T47D (cell line): ENCODE data around the gene MGAT5.

ENCODE experiments used
- DNase-seq, 2 experiments: peaks; one replicate each; pipeline versions ENCODE4 v3.0.0 to v3.0.0-alpha.2; 2011 to 2012; ENCODE audit warnings: low read depth in 1 of 2, low spot score in 1 of 2
- JUND ChIP-seq: IDR thresholded peaks from 2 replicates; pipeline ENCODE4 v1.6.1; 2012; ENCODE audit warnings: low read depth
- in situ Hi-C: cut with HindIII; loops from 2 replicates; pipeline ENCODE4 v1.10.0; 2016; ENCODE audit warnings: low sequenced_read_pairs, low pct_unique_long_range_greater_than_20kb

MGAT5 gene

DNA sequence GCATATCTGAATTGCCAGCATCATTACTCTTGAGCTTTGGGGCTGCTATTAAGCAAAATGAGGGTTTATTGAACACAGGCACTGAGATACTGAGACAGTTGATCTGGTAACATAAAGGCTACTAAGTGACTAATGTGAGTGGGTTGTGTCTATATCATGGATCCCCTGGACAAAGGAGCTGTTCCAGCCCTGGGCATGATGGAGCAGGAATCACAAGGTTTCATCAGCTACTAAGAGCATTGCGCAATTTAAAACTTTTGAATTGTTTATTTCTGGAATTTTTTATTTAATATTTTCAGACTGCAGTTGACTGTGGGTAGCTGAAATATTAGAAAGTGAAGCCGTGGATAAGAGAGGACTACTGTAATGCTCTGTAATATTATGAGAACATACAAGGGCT is 73.5 kb downstream of the MGAT5 start:
- TF ChIP-seq JUND = no peak
- in situ Hi-C loops = no loop called here
- no peak for DNase-seq

DNA sequence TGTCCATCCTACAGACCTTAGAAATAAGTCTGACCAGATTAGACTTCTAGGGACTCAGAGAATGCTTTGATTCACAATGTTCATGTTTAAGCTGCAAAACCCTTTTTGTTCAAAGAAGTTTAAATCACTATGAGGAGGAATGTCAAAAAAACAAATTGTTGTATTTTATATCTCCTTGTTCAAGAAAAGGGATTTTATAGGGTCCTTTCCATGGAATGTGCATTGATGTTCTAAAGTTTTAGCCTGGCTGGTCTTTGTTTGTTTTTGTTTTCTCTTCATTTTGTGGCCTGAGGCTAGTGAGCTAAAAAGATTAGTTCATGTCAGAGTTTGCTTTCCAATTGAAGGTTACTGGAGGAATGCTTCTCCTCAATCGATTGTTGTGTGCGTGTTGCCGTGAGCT is 77.2 kb downstream of the MGAT5 start:
- DNase-seq = no peak
- in situ Hi-C loops = no loop called here
- TF ChIP-seq JUND = no peak

DNA sequence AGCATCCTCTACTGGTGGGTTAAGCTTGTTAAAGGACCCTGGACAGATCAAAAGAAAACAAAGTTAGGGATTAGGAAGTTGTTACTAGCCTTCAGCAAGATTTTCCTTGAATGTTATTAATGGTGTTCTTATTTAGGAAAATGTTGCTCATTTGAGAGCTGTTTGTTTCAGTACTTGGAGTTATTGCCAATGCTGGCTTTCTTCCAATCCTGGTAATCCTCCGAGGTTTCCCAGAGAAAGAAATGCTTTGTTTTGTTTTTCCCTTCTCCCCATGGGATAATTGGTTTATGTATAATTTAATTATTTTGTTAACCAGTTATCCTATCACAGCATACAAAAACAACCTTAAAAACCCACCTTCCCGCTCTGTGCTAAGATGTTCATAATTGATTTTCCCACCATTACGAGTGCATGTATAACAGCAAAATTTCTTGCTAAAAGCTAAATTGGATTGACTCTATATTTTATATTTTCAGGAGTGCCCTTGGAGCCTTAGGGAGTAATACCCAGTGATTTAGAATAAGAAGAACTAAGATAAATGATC is 79.8 kb downstream of the MGAT5 start:
- TF ChIP-seq JUND = no peak
- in situ Hi-C loops = no loop called here
- no peak for DNase-seq

DNA sequence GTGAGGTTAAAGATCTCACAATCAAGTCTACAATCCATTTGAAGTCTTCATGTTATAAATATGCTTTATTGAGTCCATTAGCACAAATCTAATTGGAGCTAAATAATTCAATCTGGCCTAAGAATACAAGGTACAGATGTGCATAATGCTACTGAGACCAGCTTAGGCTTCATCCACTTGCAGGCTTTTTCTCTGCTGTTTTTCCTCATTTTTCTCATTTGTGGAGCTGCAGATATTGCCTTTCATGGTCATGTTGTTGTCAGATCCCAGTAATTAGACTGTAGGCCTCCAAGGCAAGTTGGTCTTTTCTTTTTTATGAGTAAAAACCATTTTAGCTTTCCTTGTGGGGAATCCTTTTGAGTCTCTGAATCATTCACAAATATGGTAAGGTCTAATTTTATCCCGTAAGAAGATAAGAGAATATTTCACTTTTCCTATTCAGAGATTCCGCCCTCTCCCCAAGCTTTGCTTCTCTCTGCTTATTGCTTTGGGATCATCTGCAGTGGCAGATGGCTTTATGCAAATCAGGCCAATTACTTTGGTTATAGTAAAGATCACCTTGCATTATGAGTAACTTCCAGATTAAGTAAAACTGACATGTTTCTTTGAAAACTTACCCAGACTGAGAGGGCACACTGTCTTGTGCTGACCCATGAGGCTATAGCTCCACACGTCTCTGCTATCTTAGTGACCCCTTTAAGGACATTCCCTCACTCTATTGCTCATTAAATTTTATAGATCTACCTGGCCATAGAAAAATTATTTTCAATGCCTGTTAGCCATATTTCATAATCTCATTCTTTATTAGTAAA is 80.9 kb downstream of the MGAT5 start:
- in situ Hi-C loops = no loop called here
- TF ChIP-seq JUND = no peak
- no peak for DNase-seq

DNA sequence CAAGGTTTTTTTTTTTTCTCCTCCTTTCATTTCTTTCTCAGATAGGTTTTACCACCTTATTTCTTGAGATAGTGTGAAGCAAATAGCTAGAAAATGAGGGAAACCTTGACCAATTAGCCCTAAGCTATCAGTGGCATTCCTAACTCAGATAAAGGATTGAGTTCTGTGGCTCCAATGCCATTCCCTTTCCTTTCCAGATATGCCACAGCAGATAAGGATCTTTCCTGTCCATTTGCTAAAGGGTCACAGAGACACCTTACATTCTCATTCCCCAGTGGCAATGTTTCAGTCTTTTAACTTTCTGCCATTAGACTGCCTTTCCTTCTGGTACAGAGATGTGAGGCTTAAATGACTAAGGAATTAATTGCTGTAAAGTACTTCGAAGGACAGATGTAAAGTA is 81.7 kb downstream of the MGAT5 start:
- DNase-seq = no peak
- in situ Hi-C loops = no loop called here
- TF ChIP-seq JUND = no peak

DNA sequence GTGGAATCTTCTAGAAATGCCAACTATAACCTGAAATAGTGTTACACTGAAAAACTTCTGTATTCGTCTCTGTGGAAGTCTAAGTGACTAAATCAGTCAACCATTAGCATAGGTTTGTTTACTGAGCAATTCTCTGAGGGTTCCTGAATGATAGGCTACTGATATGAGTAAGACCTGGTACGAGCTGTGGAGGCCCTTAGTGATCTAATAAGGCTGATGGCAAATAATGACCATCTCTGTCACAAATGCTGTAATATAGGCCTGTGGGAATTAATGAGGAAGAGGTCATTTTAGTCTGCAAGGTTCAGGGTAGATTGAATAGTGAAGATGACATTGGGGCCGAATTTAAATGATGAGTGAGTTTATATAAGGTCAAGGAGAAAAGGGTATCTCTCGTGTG is 82.5 kb downstream of the MGAT5 start:
- DNase-seq = no peak
- TF ChIP-seq JUND = no peak
- in situ Hi-C loops = no loop called here

DNA sequence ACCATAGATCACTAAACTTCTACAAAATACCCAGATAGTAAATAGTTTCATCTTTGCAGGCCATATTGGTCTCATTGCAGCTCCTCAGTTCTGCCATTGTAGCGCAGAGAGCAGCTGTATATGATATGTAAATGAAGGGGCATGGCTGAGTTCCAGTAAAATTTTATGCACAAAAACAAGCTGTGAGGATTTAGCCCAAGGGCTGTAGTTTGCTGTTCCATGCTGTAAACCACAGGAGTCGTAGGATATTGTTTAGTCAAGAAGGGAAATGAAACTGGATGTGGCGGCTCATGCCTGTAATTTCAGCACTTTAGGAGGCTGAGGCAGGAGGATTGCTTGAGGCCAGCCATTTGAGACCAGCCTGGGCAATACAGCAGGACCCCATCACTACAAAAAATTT is 83.0 kb downstream of the MGAT5 start:
- in situ Hi-C loops = no loop called here
- DNase-seq = no peak
- TF ChIP-seq JUND = no peak

DNA sequence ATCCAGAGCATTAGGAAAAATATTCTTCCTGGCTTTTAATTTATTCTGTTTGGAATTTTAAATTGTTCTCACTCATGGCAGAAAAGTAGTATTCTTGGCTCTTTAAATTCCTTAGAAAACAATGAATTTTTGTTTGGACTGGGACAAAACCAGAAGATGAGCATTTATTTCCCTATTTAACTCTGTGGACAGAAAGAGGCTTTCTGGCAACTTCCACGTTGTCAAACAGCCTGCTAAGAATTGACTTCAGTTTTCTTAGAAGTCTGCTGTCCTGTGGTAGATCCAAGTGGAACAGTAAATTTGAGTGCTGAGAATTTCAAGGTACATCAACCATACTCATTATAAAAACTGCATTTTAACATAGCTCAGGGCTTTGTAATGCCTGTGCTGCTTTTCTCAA is 83.8 kb downstream of the MGAT5 start:
- no peak for DNase-seq
- in situ Hi-C loops = no loop called here
- no peak for TF ChIP-seq JUND

DNA sequence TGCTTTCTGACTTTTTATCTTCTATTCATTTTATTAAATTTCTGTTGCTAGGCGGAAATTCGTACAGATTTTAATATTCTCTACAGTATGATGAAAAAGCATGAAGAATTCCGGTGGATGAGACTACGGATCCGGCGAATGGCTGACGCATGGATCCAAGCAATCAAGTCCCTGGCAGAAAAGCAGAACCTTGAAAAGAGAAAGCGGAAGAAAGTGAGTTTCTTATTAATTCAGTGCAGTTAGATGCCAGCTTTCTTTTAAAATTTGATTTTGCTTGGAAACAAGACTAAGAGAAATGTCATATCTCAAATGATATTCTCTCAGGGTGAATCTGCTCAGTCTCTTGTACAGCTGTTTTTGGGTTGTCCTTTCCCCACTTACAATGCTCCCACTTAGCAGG is 84.3 kb downstream of the MGAT5 start:
- no peak for DNase-seq
- in situ Hi-C loops = no loop called here
- TF ChIP-seq JUND = no peak

DNA sequence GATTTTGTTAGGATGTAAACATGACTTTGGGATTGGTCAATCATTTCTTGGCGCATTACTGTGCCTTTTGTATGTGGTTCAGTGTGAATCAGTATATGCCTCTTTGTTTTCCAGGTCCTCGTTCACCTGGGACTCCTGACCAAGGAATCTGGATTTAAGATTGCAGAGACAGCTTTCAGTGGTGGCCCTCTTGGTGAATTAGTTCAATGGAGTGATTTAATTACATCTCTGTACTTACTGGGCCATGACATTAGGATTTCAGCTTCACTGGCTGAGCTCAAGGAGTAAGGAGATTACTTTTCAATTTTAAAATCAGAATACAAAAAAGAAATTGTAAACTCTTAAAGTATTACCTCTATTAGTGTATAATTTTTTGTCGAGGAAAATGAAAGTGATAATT is 87.6 kb downstream of the MGAT5 start:
- DNase-seq = no peak
- no peak for TF ChIP-seq JUND
- in situ Hi-C loops = no loop called here

DNA sequence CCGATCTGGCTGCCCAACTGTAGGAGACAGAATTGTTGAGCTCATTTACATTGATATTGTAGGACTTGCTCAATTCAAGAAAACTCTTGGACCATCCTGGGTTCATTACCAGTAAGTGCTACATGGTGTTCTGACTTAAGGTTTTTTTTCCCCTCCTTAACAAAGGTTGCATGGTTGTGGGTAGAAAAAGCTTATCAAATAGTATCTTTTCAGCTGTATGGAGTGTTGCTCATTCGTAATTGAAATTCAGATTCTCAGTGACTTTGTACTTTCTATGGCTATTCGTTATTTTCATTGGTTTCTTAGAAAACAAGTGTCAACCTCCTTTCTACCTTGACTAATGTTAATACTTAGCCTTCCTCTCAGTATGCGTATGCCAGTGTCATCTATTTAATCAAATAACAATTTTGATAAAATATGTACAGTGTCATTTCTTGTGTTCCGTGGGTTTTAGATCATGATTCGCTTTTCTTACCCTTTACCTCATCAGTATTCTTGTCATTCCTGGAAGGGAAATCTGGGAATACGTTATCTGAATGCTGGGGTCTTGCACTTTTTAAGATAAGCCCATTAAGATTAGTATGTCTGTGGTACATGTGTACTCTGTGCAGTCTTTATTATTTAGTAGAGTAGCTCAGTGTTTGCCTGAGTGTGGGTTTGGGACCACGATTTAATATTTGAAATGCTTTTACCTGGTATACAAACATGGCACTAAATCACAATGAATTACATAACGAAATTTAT is 91.3 kb downstream of the MGAT5 start:
- in situ Hi-C loops = no loop called here

DNA sequence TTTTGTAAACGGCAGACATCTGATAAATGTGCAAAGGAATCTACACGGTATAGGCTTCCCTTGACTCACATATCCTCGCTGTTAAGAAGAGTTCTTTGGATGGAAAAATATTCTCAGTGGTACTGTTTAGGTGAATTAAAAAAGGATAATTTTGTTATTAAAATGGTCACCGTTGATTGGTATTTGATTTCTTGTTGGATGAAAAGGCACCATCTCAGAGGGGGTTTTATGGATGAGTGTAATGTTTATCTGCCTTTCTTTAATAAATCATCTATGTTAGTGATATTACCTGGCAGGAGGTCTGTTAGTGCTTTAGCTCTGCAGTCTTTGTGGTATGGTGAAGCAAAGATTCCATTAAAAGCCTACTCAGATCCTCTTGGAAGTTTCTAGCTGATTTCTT is 92.3 kb downstream of the MGAT5 start:
- in situ Hi-C loops = no loop called here
- no peak for TF ChIP-seq JUND
- no peak for DNase-seq

More for the DNA sequence above, 91.3 kb downstream of the MGAT5 start:
- TF ChIP-seq JUND = no peak
- DNase-seq = no peak

DNA sequence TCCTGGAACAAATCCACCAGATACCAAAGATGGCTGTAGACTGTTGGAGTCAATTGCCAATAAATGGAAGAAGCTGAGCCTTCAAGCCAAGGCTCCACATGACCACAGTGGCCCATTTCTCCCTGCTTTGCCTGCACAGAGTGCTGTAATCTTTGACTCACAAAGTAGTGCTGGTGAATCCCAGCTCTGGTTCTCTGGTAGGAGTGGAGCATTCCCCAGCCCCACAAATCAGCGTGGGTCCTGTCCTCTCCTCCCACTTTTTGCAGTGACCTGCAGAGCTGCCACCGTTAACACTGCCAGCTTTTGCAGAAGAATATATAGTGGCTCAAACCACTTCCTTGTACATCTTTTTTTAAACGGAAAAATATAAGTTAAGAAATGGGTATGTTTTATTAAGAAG is 93.9 kb downstream of the MGAT5 start:
- DNase-seq = no peak
- in situ Hi-C loops = no loop called here

DNA sequence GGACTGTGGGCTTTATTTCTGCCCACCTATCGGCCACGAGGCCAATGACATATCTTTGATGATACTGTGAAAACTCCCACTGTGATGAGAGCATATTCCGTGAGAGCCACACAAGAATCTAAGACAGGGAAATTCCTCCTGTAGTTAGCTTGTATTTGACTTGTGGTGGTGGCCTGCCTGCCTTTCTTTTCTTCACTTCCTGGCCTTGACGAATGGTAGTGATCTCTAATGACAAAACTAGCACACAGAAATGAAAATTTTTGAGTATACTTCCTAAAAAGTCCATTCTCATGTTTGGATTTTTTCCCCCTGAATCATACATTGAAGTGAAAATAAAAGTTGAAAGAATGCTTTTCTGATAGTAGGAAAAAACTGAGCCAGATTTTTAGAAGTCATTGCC is 94.4 kb downstream of the MGAT5 start:
- TF ChIP-seq JUND = no peak
- no peak for DNase-seq
- in situ Hi-C loops = no loop called here

More for the DNA sequence above, 93.9 kb downstream of the MGAT5 start:
- no peak for TF ChIP-seq JUND
